K562 (cell line): Measurements from ENCODE around the gene AKT1. TPM values are rescaled to one million over a fixed set of nuclear protein-coding genes. Genes with fewer than 3 reads are reported as not detected.

ENCODE experiments used
- ARID2 ChIP-seq: fragments of 450-650 bp; IDR thresholded peaks from 2 replicates; pipeline ENCODE4 v1.6.1; 2017; ENCODE audit warnings: antibody characterized with exemption, mild to moderate bottlenecking
- BDP1 ChIP-seq: IDR thresholded peaks from 3 replicates; pipeline ENCODE4 v1.6.1; 2011; ENCODE audit not compliant: insufficient read length, insufficient read depth
- DMBX1 ChIP-seq: fragments of 250-450 bp; sonication (Bioruptor Pico); IDR thresholded peaks from 2 replicates; pipeline ENCODE4 v1.8.0; 2022; ENCODE audit warnings: inconsistent platforms, mild to moderate bottlenecking, moderate library complexity, borderline replicate concordance
- FOXM1 ChIP-seq, 2 experiments: fragments of 450-650 bp in 1 of 2; sonication (generic) in 1 of 2; formaldehyde crosslinking in 1 of 2; IDR thresholded peaks; 2 replicates each; pipeline versions ENCODE4 v1.6.1 to v1.9.0; 2017 to 2022; ENCODE audit warnings: low read depth in 2 of 2, mild to moderate bottlenecking in 2 of 2, missing genetic modification reagents in 1 of 2, moderate library complexity in 1 of 2
- JUN ChIP-seq, 2 experiments: sonication (generic) in 1 of 2; formaldehyde crosslinking in 1 of 2; IDR thresholded peaks; 2 replicates each; pipeline versions ENCODE4 v1.6.1 to v1.8.0; 2012 to 2022; ENCODE audit warnings: borderline replicate concordance in 2 of 2, mild to moderate bottlenecking in 2 of 2, improper control_type of control experiment in 1 of 2, low read depth in 1 of 2, low read length in 1 of 2, missing genetic modification reagents in 1 of 2
- JUND ChIP-seq, 2 experiments: IDR thresholded peaks; 2 replicates in 1 of 2; 3 replicates in 1 of 2; pipeline ENCODE4 v1.6.1; 2011; ENCODE audit warnings: borderline replicate concordance in 2 of 2, low read depth in 2 of 2, low read length in 2 of 2, improper control_type of control experiment in 1 of 2, missing biosample characterization in 1 of 2, missing genetic modification characterization in 1 of 2, missing genetic modification reagents in 1 of 2
- MAZ ChIP-seq, 2 experiments: fragments of 450-650 bp in 1 of 2; sonication (generic) in 1 of 2; formaldehyde crosslinking; IDR thresholded peaks in 1 of 2; conservative IDR thresholded peaks in 1 of 2; 2 replicates each; pipeline versions ENCODE4 v1.4.0 to v1.5.0; 2020; ENCODE audit warnings: mild to moderate bottlenecking in 1 of 2, missing genetic modification reagents in 1 of 2
- NFYB ChIP-seq: IDR thresholded peaks from 2 replicates; pipeline ENCODE4 v1.6.1; 2011; ENCODE audit warnings: mild to moderate bottlenecking, moderate library complexity; ENCODE audit not compliant: insufficient read length; ENCODE audit errors: extremely low read depth
- POLR2G ChIP-seq: fragments of 200-400 bp; formaldehyde crosslinking; IDR thresholded peaks from 2 replicates; pipeline ENCODE4 v1.6.1; 2017; ENCODE audit warnings: low read depth, mild to moderate bottlenecking, antibody characterized with exemption, low read length, moderate library complexity
- RCOR1 ChIP-seq, 2 experiments: IDR thresholded peaks; 2 replicates each; pipeline ENCODE4 v1.6.1; 2012; ENCODE audit warnings: low read depth in 2 of 2, low read length in 2 of 2, borderline replicate concordance in 1 of 2, improper control_type of control experiment in 1 of 2
- RNF2 ChIP-seq: sonication (generic); IDR thresholded peaks from 2 replicates; pipeline ENCODE4 v1.6.1; 2016
- SIN3A ChIP-seq, 2 experiments: fragments of 150-350 bp in 1 of 2; IDR thresholded peaks; 2 replicates each; pipeline ENCODE4 v1.6.1; 2011 to 2016; ENCODE audit warnings: borderline replicate concordance in 2 of 2, low read depth in 2 of 2, low read length in 2 of 2, mild to moderate bottlenecking in 2 of 2, moderate library complexity in 2 of 2; ENCODE audit not compliant: control insufficient read depth in 1 of 2
- ZNF12 ChIP-seq: sonication (generic); formaldehyde crosslinking; IDR thresholded peaks from 2 replicates; pipeline ENCODE4 v1.4.0; 2020; ENCODE audit warnings: mild to moderate bottlenecking, missing genetic modification reagents
- ZNF124 ChIP-seq: sonication (generic); formaldehyde crosslinking; IDR thresholded peaks from 2 replicates; pipeline ENCODE4 v1.8.1; 2022; ENCODE audit warnings: missing genetic modification reagents
- ZNF212 ChIP-seq: fragments of 450-650 bp; formaldehyde crosslinking; IDR thresholded peaks from 2 replicates; pipeline ENCODE4 v1.4.0; 2020; ENCODE audit warnings: mild to moderate bottlenecking
- polyA plus RNA-seq, 8 experiments: library from polyadenylated mRNA; depleted of rRNA in 4 of 8; stranded (reverse) in 5 of 8; unstranded in 3 of 8; fragments of >200 nt; fragmentation: Nextera tagmentation in 2 of 8; fragmentation: Illumina TruSeq in 1 of 8; extraction: Ambion mirVana in 2 of 8; extraction: Trizol in 1 of 8; gene quantifications; 2 replicates each; pipeline versions ENCODE4 v1.2.1 to v1.2.3, GENCODE V29; 2011 to 2014; ENCODE audit warnings: inconsistent platforms in 1 of 8, missing spikeins in 1 of 8
- total RNA-seq, 7 experiments: library from RNA; depleted of rRNA in 6 of 7; stranded (reverse); fragments of >200 nt in 6 of 7; fragmentation: Illumina TruSeq in 2 of 7; extraction: Trizol in 2 of 7; gene quantifications; 2 replicates each; pipeline versions ENCODE4 v1.2.1 to v1.2.3, GENCODE V29; 2011 to 2021; ENCODE audit warnings: low replicate concordance in 1 of 7
- TF ChIP-seq, protein P1 (sequence below): sonication (generic); formaldehyde crosslinking; IDR thresholded peaks from 2 replicates; pipeline ENCODE4 v1.8.1; 2023; ENCODE audit warnings: missing genetic modification reagents, mild to moderate bottlenecking, borderline replicate concordance
- TF ChIP-seq, protein P2 (sequence below), 2 experiments: fragments of 450-650 bp in 1 of 2; sonication (generic) in 1 of 2; formaldehyde crosslinking in 1 of 2; IDR thresholded peaks in 1 of 2; conservative IDR thresholded peaks in 1 of 2; 2 replicates each; pipeline versions ENCODE4 v1.6.1 to v1.8.1; 2016 to 2023; ENCODE audit warnings: mild to moderate bottlenecking in 2 of 2, moderate library complexity in 2 of 2, inconsistent platforms in 1 of 2, missing genetic modification reagents in 1 of 2

Gene AKT1
- total and polyA plus RNA-seq, 9 of the 15 experiments (the other 6 are each of a cell fraction or from before 2014, with no cell fraction given) = 0.49 to 132 (median 75.1) TPM

DNA sequence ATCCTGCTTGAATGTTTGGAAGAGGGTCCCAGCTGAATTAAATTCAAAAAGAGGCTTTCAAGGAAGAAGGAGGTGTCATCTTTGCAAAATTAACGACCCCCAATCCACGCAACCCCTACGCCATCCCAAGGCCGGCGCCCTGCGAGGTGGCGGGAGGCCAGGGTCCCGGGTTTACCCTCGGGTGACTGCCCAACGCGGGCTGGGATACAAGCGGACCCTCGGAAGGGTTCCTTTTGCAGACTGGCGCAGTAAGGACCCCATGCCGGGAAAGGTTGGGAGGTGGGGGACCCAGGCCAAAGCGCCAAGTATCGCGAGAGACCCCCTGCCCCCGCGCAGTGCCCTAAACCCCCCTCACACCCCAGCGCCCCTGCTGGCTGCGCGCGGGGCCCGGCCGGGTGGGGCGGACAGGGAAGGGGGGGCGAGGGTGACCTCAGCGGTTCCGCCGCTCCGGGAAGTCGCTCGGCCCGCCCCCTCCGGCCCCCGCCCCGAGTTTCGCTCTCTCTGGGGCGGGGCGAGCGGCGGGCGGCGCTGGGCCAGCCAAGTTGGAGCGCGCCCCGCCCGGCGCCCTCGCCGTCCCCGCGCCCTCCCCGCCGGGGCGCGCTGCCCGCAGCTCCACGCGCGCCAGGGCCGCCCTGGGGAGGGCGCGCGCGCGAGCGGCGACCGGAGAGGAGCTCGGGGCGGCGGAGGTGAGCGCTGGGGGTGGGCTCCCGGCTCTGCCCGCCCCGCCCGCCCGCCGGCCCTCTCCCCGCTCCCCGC is 4.6 kb upstream of the AKT1 start (continued):
- TF ChIP-seq JUND (IDR thresholded peaks at IDR 0.05; ENCODE audit: borderline replicate concordance, low read depth, low read length) (peak; percentile 80), JUND (tag; IDR thresholded peaks at IDR 0.05; ENCODE audit: borderline replicate concordance, low read depth, low read length) (peak; percentile 32; the same call in 1 of the 3 replicates), FOXM1 (IDR thresholded peaks at IDR 0.05; ENCODE audit: low read depth) (no peak), FOXM1 (CRISPR knock-in tag; IDR thresholded peaks at IDR 0.05; ENCODE audit: low read depth) (no peak), ZNF124 (CRISPR knock-in tag) (no peak), ZNF212 (CRISPR knock-in tag) (no peak), JUN (IDR thresholded peaks at IDR 0.05; ENCODE audit: borderline replicate concordance, low read depth, low read length) (peak; percentile 64; the same call in 1 of the 2 replicates), JUN (CRISPR knock-in tag; IDR thresholded peaks at IDR 0.05; ENCODE audit: borderline replicate concordance) (no peak), DMBX1 (CRISPR knock-in tag) (no peak), ZNF12 (CRISPR knock-in tag) (no peak), ARID2 (no peak), BDP1 (no peak), MAZ (CRISPR knock-in tag; conservative IDR thresholded peaks at IDR 0.05 in 1 of 2, IDR thresholded peaks at IDR 0.05 in 1 of 2) (peak; percentile 88 to 94), RCOR1 (IDR thresholded peaks at IDR 0.05; ENCODE audit: borderline replicate concordance in 1 of 2, low read depth in 2 of 2, low read length in 2 of 2) (no peak), RNF2 (no peak), NFYB (no peak), POLR2G (peak; percentile 52), SIN3A (IDR thresholded peaks at IDR 0.05; ENCODE audit: borderline replicate concordance in 2 of 2, control insufficient read depth in 1 of 2, low read depth in 2 of 2, low read length in 2 of 2) (0 out of 4 replicates have a peak, but pooled peaks of 1 of the 2 experiments have one; percentile 14)
- TF ChIP-seq, protein P1, sequence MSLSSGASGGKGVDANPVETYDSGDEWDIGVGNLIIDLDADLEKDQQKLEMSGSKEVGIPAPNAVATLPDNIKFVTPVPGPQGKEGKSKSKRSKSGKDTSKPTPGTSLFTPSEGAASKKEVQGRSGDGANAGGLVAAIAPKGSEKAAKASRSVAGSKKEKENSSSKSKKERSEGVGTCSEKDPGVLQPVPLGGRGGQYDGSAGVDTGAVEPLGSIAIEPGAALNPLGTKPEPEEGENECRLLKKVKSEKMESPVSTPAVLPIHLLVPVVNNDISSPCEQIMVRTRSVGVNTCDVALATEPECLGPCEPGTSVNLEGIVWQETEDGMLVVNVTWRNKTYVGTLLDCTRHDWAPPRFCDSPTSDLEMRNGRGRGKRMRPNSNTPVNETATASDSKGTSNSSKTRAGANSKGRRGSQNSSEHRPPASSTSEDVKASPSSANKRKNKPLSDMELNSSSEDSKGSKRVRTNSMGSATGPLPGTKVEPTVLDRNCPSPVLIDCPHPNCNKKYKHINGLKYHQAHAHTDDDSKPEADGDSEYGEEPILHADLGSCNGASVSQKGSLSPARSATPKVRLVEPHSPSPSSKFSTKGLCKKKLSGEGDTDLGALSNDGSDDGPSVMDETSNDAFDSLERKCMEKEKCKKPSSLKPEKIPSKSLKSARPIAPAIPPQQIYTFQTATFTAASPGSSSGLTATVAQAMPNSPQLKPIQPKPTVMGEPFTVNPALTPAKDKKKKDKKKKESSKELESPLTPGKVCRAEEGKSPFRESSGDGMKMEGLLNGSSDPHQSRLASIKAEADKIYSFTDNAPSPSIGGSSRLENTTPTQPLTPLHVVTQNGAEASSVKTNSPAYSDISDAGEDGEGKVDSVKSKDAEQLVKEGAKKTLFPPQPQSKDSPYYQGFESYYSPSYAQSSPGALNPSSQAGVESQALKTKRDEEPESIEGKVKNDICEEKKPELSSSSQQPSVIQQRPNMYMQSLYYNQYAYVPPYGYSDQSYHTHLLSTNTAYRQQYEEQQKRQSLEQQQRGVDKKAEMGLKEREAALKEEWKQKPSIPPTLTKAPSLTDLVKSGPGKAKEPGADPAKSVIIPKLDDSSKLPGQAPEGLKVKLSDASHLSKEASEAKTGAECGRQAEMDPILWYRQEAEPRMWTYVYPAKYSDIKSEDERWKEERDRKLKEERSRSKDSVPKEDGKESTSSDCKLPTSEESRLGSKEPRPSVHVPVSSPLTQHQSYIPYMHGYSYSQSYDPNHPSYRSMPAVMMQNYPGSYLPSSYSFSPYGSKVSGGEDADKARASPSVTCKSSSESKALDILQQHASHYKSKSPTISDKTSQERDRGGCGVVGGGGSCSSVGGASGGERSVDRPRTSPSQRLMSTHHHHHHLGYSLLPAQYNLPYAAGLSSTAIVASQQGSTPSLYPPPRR (CRISPR knock-in tag) = no peak
- TF ChIP-seq, protein P2, sequence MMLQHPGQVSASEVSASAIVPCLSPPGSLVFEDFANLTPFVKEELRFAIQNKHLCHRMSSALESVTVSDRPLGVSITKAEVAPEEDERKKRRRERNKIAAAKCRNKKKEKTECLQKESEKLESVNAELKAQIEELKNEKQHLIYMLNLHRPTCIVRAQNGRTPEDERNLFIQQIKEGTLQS (IDR thresholded peaks at IDR 0.05) = peak; percentile 69
- TF ChIP-seq, protein P2 (CRISPR knock-in tag; conservative IDR thresholded peaks at IDR 0.05) = no peak
